ENCODE results near the gene TMEM59L.
"Not testable (repeated sequence)": the region's sequence is repeated elsewhere in the genome, so short reads cannot be mapped to it uniquely, and the experiment has no call there.

The TMEM59L gene

GRCh38 chr19:18594096-18594823, 18.4 kb upstream of the TMEM59L start:
- DNase-seq: peak; percentile 44

GRCh38 chr19:18594824-18595373, 17.8 kb upstream of the TMEM59L start:
- no peak for DNase-seq

GRCh38 chr19:18595475-18595874, 17.2 kb upstream of the TMEM59L start:
- DNase-seq: no peak

GRCh38 chr19:18596752-18597157, 15.9 kb upstream of the TMEM59L start:
- peak; percentile 71 for DNase-seq

- no peak for DNase-seq
Measured at GRCh38 chr19:18597809-18598660, 14.6 kb upstream of the TMEM59L start.

GRCh38 chr19:18599485-18599884, 13.2 kb upstream of the TMEM59L start:
- no peak for DNase-seq

GRCh38 chr19:18600692-18601397, 11.8 kb upstream of the TMEM59L start:
- not testable (repeated sequence) for DNase-seq

GRCh38 chr19:18601875-18602274, 10.8 kb upstream of the TMEM59L start:
- DNase-seq: no peak

- DNase-seq: no peak
Measured at GRCh38 chr19:18603255-18603957, 9.3 kb upstream of the TMEM59L start.

GRCh38 chr19:18603958-18604819, 8.5 kb upstream of the TMEM59L start:
- DNase-seq: no peak

- DNase-seq: no peak
Measured at GRCh38 chr19:18604820-18605159, 7.9 kb upstream of the TMEM59L start.

GRCh38 chr19:18605196-18605545, 7.5 kb upstream of the TMEM59L start:
- no peak for DNase-seq

GRCh38 chr19:18605546-18606280, 7.0 kb upstream of the TMEM59L start:
- no peak for DNase-seq

- no peak for DNase-seq
Measured at GRCh38 chr19:18606281-18607225, 6.1 kb upstream of the TMEM59L start, which contains the start of gene CRLF1. CRLF1 (minus strand) TSS chr19:18606799; CDS start chr19:18606656, 143 bp downstream.

GRCh38 chr19:18607226-18608101, 5.2 kb upstream of the TMEM59L start:
- DNase-seq: no peak

- no peak for DNase-seq
Measured at GRCh38 chr19:18608102-18608804, 4.4 kb upstream of the TMEM59L start.

GRCh38 chr19:18608805-18609716, 3.6 kb upstream of the TMEM59L start:
- no peak for DNase-seq
